ENCODE data around the gene ATG4B. TPM values are rescaled to one million over a fixed set of nuclear protein-coding genes. Genes with fewer than 3 reads are reported as not detected.
A peak's percentile ranks its signal among the peaks of the same experiment; 100 is the strongest.

The ATG4B gene
- total and polyA plus RNA-seq, 9 of the 15 experiments (the other 6 are each of a cell fraction or from before 2014, with no cell fraction given), result 5.9 to 58.8 (median 35.6) TPM

GRCh38 chr2:241703032-241703604 lies 65.6 kb downstream of the ATG4B start:
- WGBS (ENCODE audit: insufficient coverage, low coverage, missing lambda C conversion rate), result 68% methylated on average over 7 of the region's 11 CpGs
- no peaks in the 10 kb centered on the region for H3K27me3 ChIP-seq (ENCODE audit: control insufficient read depth in 2 of 2, insufficient read depth in 2 of 2, low read length in 2 of 2)
- in situ Hi-C loops (cut with MboI), result no loop called here
- peaks cover 4% of the 10 kb centered on the region for H3K9me3 ChIP-seq (replicated peaks; ENCODE audit: control insufficient read depth, insufficient read depth, low read depth, low read length)
- no peak for FAIRE-seq
- DNase-seq (ENCODE audit: extremely low read depth in 1 of 4, low spot score in 3 of 4), result no peak
- peak overlapping the region; percentile 89 for H3K4me3 ChIP-seq
- H3K4me1 ChIP-seq (replicated peaks in 1 of 2; ENCODE audit: control insufficient read depth in 2 of 2, insufficient read depth in 2 of 2, low read length in 2 of 2), result peaks cover 3 to 21% of the 10 kb centered on the region in 2 experiments; a peak in 3 of 5 replicates
- CTCF ChIA-PET (ENCODE audit: low intra/inter-chr PET ratio), result no interaction called here
- TF ChIP-seq ZNF197 (CRISPR knock-in tag; IDR thresholded peaks at IDR 0.05; ENCODE audit: low read depth) (no peak), SAFB (IDR thresholded peaks at IDR 0.05; ENCODE audit: borderline replicate concordance, low read depth, low read length) (no peak), SIN3B (IDR thresholded peaks at IDR 0.05; ENCODE audit: low read depth) (no peak), FIP1L1 (IDR thresholded peaks at IDR 0.05; ENCODE audit: low read depth, low read length, poor library complexity, severe bottlenecking) (peak; percentile 2), ATF7 (IDR thresholded peaks at IDR 0.05) (no peak)
- no peak for ATAC-seq
- no peak overlapping the region for H2AFZ ChIP-seq (ENCODE audit: low read depth, low read length)
- H3K79me2 ChIP-seq (ENCODE audit: control insufficient read depth, insufficient read depth, low read length), result peaks cover 36% of the 10 kb centered on the region
- POLR2A ChIA-PET, result interaction anchor here (0.9 to 3.0 kb wide), 3 partner anchors 11 to 78 kb away, joined by 3 to 8 read pairs (median 5); partner anchors contain the start of gene D2HGDH
- peak overlapping the region; percentile 25 for H3K27ac ChIP-seq (ENCODE audit: extremely low read depth, low read depth, low read length)
- BruUV-seq (replicated peaks), result no TSS peak
- intact Hi-C loops (cut with micrococcal nuclease), result no loop called here
- no peaks in the 10 kb centered on the region for H4K20me1 ChIP-seq (replicated peaks; ENCODE audit: control insufficient read depth, insufficient read depth, low read length)
- no peaks in the 10 kb centered on the region for H3K9me1 ChIP-seq (ENCODE audit: control insufficient read depth, insufficient read depth, low read length)
- H3K9ac ChIP-seq (ENCODE audit: insufficient read depth in 1 of 2, low read depth in 2 of 2, low read length in 2 of 2), result peak overlapping the region; percentile 62 to 96
- H3K36me3 ChIP-seq (ENCODE audit: control insufficient read depth, insufficient read depth, low read length), result peaks cover 39% of the 10 kb centered on the region
- H3K4me2 ChIP-seq (ENCODE audit: insufficient read depth, low read length), result peak overlapping the region; percentile 69

GRCh38 chr2:241706537-241706936 lies 69.0 kb downstream of the ATG4B start:
- no TSS peak for BruUV-seq (replicated peaks)
- in situ Hi-C loops (cut with MboI), result no loop called here
- intact Hi-C loops (cut with micrococcal nuclease), result no loop called here
- POLR2A ChIA-PET, result interaction anchor here (0.9 to 1.4 kb wide), 2 partner anchors 8 to 128 kb away, joined by 3 to 6 read pairs; no protein-coding TSS in a partner anchor
- no peak overlapping the region for H3K9ac ChIP-seq (ENCODE audit: insufficient read depth in 1 of 2, low read depth in 2 of 2, low read length in 2 of 2)
- H3K27me3 ChIP-seq (ENCODE audit: control insufficient read depth in 2 of 2, insufficient read depth in 2 of 2, low read length in 2 of 2), result no peaks in the 10 kb centered on the region
- H3K4me2 ChIP-seq (ENCODE audit: insufficient read depth, low read length), result no peak overlapping the region
- no peaks in the 10 kb centered on the region for H3K9me1 ChIP-seq (ENCODE audit: control insufficient read depth, insufficient read depth, low read length)
- 100% methylated on average over 2 of the region's 6 CpGs for WGBS (ENCODE audit: insufficient coverage, low coverage, missing lambda C conversion rate)
- H2AFZ ChIP-seq (ENCODE audit: low read depth, low read length), result no peak overlapping the region
- H3K36me3 ChIP-seq (ENCODE audit: control insufficient read depth, insufficient read depth, low read length), result peaks cover 65% of the 10 kb centered on the region
- ATAC-seq (no peak), DNase-seq (ENCODE audit: extremely low read depth in 1 of 4, low spot score in 3 of 4) (no peak), FAIRE-seq (no peak)
- peaks cover 23% of the 10 kb centered on the region for H3K79me2 ChIP-seq (ENCODE audit: control insufficient read depth, insufficient read depth, low read length)
- peaks cover 4% of the 10 kb centered on the region for H3K9me3 ChIP-seq (replicated peaks; ENCODE audit: control insufficient read depth, insufficient read depth, low read depth, low read length)
- no peak overlapping the region for H3K4me3 ChIP-seq
- peaks cover 3 to 12% of the 10 kb centered on the region in 2 experiments; a peak in 3 of 5 replicates for H3K4me1 ChIP-seq (replicated peaks in 1 of 2; ENCODE audit: control insufficient read depth in 2 of 2, insufficient read depth in 2 of 2, low read length in 2 of 2)
- H3K27ac ChIP-seq (ENCODE audit: extremely low read depth, low read depth, low read length), result no peak overlapping the region
- no peaks in the 10 kb centered on the region for H4K20me1 ChIP-seq (replicated peaks; ENCODE audit: control insufficient read depth, insufficient read depth, low read length)
- CTCF ChIA-PET (ENCODE audit: low intra/inter-chr PET ratio), result no interaction called here
- TF ChIP-seq ELK3 (CRISPR knock-in tag; IDR thresholded peaks at IDR 0.05), result no peak
- TF ChIP-seq ZNF398 (CRISPR knock-in tag; IDR thresholded peaks at IDR 0.05), result no peak
- no peak for TF ChIP-seq YBX1 (IDR thresholded peaks at IDR 0.05)
- 0 out of 2 replicates have a peak, but pooled peaks have one; percentile 49 for TF ChIP-seq TRIM28 (IDR thresholded peaks at IDR 0.05)
- no peak for TF ChIP-seq RFX1 (IDR thresholded peaks at IDR 0.05)
- no peak for TF ChIP-seq DPF2 (IDR thresholded peaks at IDR 0.05)
- TF ChIP-seq E2F1 (CRISPR knock-in tag; IDR thresholded peaks at IDR 0.05), result no peak
- TF ChIP-seq TRIM24 (IDR thresholded peaks at IDR 0.05), result 0 out of 4 replicates have a peak, but pooled peaks of 1 of the 2 experiments have one; percentile 24
